ENCODE data around the gene DRGX.
A peak's percentile ranks its signal among the peaks of the same experiment; 100 is the strongest.

Gene DRGX

GRCh38 chr10:49398986-49399385, 3.1 kb upstream of the DRGX start:
- H3K4me3 ChIP-seq (ENCODE audit: low read depth, low read length), result no peak overlapping the region
- no peak for TF ChIP-seq CTCF (conservative IDR thresholded peaks at IDR 0.05; ENCODE audit: low read depth, low read length)
- DNase-seq (ENCODE audit: low read depth), result no peak

GRCh38 chr10:49398000-49398861, 2.3 kb upstream of the DRGX start:
- H3K4me3 ChIP-seq (ENCODE audit: low read depth, low read length), result peak overlapping the region; percentile 40
- DNase-seq (ENCODE audit: low read depth), result peak; percentile 58
- TF ChIP-seq CTCF (conservative IDR thresholded peaks at IDR 0.05; ENCODE audit: low read depth, low read length), result no peak

- no peak for TF ChIP-seq CTCF (conservative IDR thresholded peaks at IDR 0.05; ENCODE audit: low read depth, low read length)
- DNase-seq (ENCODE audit: low read depth), result no peak
- H3K4me3 ChIP-seq (ENCODE audit: low read depth, low read length), result no peak overlapping the region
Measured at GRCh38 chr10:49397036-49397999, 1.4 kb upstream of the DRGX start.

GRCh38 chr10:49396666-49396999, 744 bp upstream of the DRGX start:
- H3K4me3 ChIP-seq (ENCODE audit: low read depth, low read length), result no peak overlapping the region
- DNase-seq (ENCODE audit: low read depth), result no peak
- TF ChIP-seq CTCF (conservative IDR thresholded peaks at IDR 0.05; ENCODE audit: low read depth, low read length), result no peak

- no peak for DNase-seq (ENCODE audit: low read depth)
- H3K4me3 ChIP-seq (ENCODE audit: low read depth, low read length), result no peak overlapping the region
- TF ChIP-seq CTCF (conservative IDR thresholded peaks at IDR 0.05; ENCODE audit: low read depth, low read length), result no peak
Measured at GRCh38 chr10:49394933-49395740, 752 bp downstream of the DRGX start.

GRCh38 chr10:49393757-49394156, 2.1 kb downstream of the DRGX start:
- H3K4me3 ChIP-seq (ENCODE audit: low read depth, low read length), result no peak overlapping the region
- no peak for DNase-seq (ENCODE audit: low read depth)
- no peak for TF ChIP-seq CTCF (conservative IDR thresholded peaks at IDR 0.05; ENCODE audit: low read depth, low read length)
